GM12872 (cell line): ENCODE results near the gene STRAP.
A peak's percentile ranks its signal among the peaks of the same experiment; 100 is the strongest.

Experiments
- CTCF ChIP-seq: IDR thresholded peaks from 3 replicates; pipeline ENCODE4 v1.5.1; 2011; ENCODE audit warnings: low read depth, mild to moderate bottlenecking, low read length, moderate library complexity; ENCODE audit not compliant: insufficient read depth

Gene STRAP

GRCh38 chr12:15910468-15910863 is 28.3 kb downstream of the STRAP start:
- no peak for TF ChIP-seq CTCF

GRCh38 chr12:15910864-15911721 is 28.9 kb downstream of the STRAP start, which contains the start of gene DERA:
Gene DERA (plus strand): TSS chr12:15911332. CDS start chr12:15911384, 52 bp downstream.
- TF ChIP-seq CTCF, result 0 out of 3 replicates have a peak, but pooled peaks have one; percentile 5

GRCh38 chr12:15918066-15918465 is 35.9 kb downstream of the STRAP start:
- no peak for TF ChIP-seq CTCF

- TF ChIP-seq CTCF, result no peak
These were observed 37.2 kb downstream of the STRAP start for GRCh38 chr12:15919418-15919817.

- TF ChIP-seq CTCF, result no peak
These were observed 42.8 kb downstream of the STRAP start for GRCh38 chr12:15924956-15925355.

GRCh38 chr12:15928346-15928745 is 46.2 kb downstream of the STRAP start:
- no peak for TF ChIP-seq CTCF

GRCh38 chr12:15928870-15929571 is 46.8 kb downstream of the STRAP start:
- TF ChIP-seq CTCF, result no peak
